Gastrocnemius medialis (tissue), 4 donors: ENCODE measurements around the gene ADD2. TPM values are rescaled to one million over a fixed set of nuclear protein-coding genes. Genes with fewer than 3 reads are reported as not detected.

ENCODE experiments used
- ATAC-seq, 2 donors: fragments of 150-250 bp; one replicate each; pipeline ENCODE4 v1.9.1; 2016
- DNase-seq, 2 donors: peaks; one replicate each; pipeline ENCODE4 v3.0.0-alpha.2; 2019
- H3K27ac ChIP-seq, 4 donors: fragments of 200-600 bp; sonication (generic); 1 replicate in 1 of 4; 2 replicates in 3 of 4; pipeline ENCODE4 v1.5.1; 2016 to 2018; ENCODE audit warnings: mild to moderate bottlenecking in 2 of 4, moderate library complexity in 1 of 4
- H3K27me3 ChIP-seq, 3 donors: fragments of 200-600 bp; sonication (generic) in 2 of 3; 1 replicate in 1 of 3; 2 replicates in 2 of 3; pipeline versions ENCODE4 v1.5.1 to v1.6.0; 2016 to 2019; ENCODE audit warnings: mild to moderate bottlenecking in 1 of 3, moderate library complexity in 1 of 3
- H3K36me3 ChIP-seq, 2 donors: fragments of 200-600 bp; sonication (generic) in 1 of 2; one replicate each; pipeline ENCODE4 v1.5.1; 2017 to 2018
- H3K4me1 ChIP-seq, 2 donors: fragments of 200-600 bp; sonication (generic) in 1 of 2; one replicate each; pipeline ENCODE4 v1.5.1; 2016 to 2017; ENCODE audit warnings: mild to moderate bottlenecking in 2 of 2
- H3K4me3 ChIP-seq, 4 donors: fragments of 200-600 bp; sonication (generic) in 3 of 4; 1 replicate in 1 of 4; 2 replicates in 3 of 4; pipeline ENCODE4 v1.5.1; 2016 to 2019; ENCODE audit warnings: mild to moderate bottlenecking in 2 of 4
- H3K9me3 ChIP-seq, 3 donors: fragments of 200-600 bp; sonication (generic) in 2 of 3; 1 replicate in 1 of 3; 2 replicates in 2 of 3; pipeline ENCODE4 v1.5.1; 2016 to 2019
- CTCF ChIP-seq, 5 experiments: fragments of 450-650 bp in 3 of 5; fragments of 200-600 bp in 2 of 5; sonication (generic) in 2 of 5; IDR thresholded peaks in 4 of 5; conservative IDR thresholded peaks in 1 of 5; 1 replicate in 4 of 5; 2 replicates in 1 of 5; pipeline ENCODE4 v1.5.1; 2016 to 2019; ENCODE audit warnings: antibody characterized with exemption in 5 of 5, mild to moderate bottlenecking in 3 of 5, moderate library complexity in 3 of 5
- POLR2A ChIP-seq, 2 donors: fragments of 450-650 bp; IDR thresholded peaks; one replicate each; pipeline ENCODE4 v1.6.1; 2017; ENCODE audit warnings: antibody characterized with exemption in 2 of 2, mild to moderate bottlenecking in 2 of 2, moderate library complexity in 2 of 2
- in situ Hi-C, 4 donors: fragments of 200-750 bp; cut with MboI; loops; one replicate each; pipeline versions ENCODE4 v1.15.0 to v1.8.0; 2017; ENCODE audit warnings: low sequenced_read_pairs in 4 of 4
- intact Hi-C: fragments of 100-400 bp; cut with DNase I; formaldehyde crosslinking; loops from one replicate; pipeline ENCODE4 v1.15.1; 2023; ENCODE audit warnings: low total_unique reads
- total RNA-seq, 4 donors: library from RNA; depleted of rRNA; stranded (reverse); fragments of >200 nt; gene quantifications; one replicate each; pipeline versions ENCODE4 v1.1.0 to v1.2.3, GENCODE V29; 2016

ADD2 gene
- total RNA-seq, 4 donors from 2014 or later = 0.20 to 0.75 (median 0.48) TPM

DNA sequence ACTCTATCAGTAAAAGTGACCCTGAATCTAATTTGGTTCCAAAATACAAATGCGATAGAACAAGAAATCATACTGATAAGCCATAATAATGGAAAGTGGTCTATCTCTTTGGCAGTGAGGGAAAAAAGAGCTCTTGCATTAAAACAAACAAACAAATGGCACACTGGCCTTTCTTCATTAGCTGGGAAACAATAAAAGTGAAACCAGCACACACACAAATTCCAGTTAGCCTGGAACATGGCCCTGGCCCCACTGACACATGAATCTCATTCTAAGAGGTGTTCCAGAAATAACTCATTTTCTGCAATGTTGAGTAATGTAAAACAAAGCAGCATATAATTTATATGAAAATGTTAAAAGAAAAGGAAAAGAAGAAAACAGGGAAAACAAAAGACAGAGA, 135.0 kb downstream of the ADD2 start:
- Histone ChIP-seq H3K4me3 (no peak overlapping the region), H3K27me3 (no peaks in the 10 kb centered on the region), H3K27ac (no peak overlapping the region), H3K9me3 (no peaks in the 10 kb centered on the region), H3K36me3 (no peaks in the 10 kb centered on the region), H3K4me1 (no peaks in the 10 kb centered on the region)
- intact Hi-C loops (no loop called here), in situ Hi-C loops (loop anchor here in 2 of 4 donors (25.0 kb wide), 1 partner anchor 296 kb away; no protein-coding TSS in a partner anchor)
- DNase-seq (no peak), ATAC-seq (no peak)
- TF ChIP-seq CTCF (IDR thresholded peaks at IDR 0.05 in 4 of 5, conservative IDR thresholded peaks at IDR 0.05 in 1 of 5) (no peak), POLR2A (IDR thresholded peaks at IDR 0.05) (no peak)

DNA sequence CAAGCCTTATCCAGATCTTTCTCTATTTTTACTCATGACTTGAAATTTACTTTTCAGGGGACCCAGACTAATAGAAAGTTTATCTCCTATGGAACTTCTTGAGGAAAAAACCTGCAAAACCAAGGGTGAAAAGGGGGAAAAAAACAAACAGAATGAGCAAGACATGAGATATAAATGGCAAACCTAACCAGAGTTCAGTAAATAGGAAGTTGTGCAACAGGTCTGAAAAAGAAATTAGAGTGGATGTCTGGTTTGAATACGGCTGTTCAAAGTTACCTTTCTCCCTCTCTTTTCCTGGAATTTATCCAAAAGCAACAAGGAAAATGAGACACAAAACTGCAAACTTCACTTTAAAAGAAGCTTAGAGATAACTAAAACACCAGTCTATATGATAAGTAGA, 135.6 kb downstream of the ADD2 start:
- in situ Hi-C loops = loop anchor here in 2 of 4 donors (25.0 kb wide), 1 partner anchor 295 kb away; no protein-coding TSS in a partner anchor

GRCh38 chr2:70630761-70631160, 137.2 kb downstream of the ADD2 start:
- intact Hi-C loops (no loop called here), in situ Hi-C loops (loop anchor here in 2 of 4 donors (25.0 kb wide), 1 partner anchor 293 kb away; no protein-coding TSS in a partner anchor)
- ATAC-seq = no peak
- no peaks in the 10 kb centered on the region for H3K27me3 ChIP-seq
- DNase-seq = no peak
- no peak overlapping the region for H3K4me3 ChIP-seq
- H3K36me3 ChIP-seq = no peaks in the 10 kb centered on the region
- TF ChIP-seq CTCF (IDR thresholded peaks at IDR 0.05 in 4 of 5, conservative IDR thresholded peaks at IDR 0.05 in 1 of 5) = no peak
- TF ChIP-seq POLR2A (IDR thresholded peaks at IDR 0.05) = no peak
- no peaks in the 10 kb centered on the region for H3K9me3 ChIP-seq
- no peak overlapping the region for H3K27ac ChIP-seq
- no peaks in the 10 kb centered on the region for H3K4me1 ChIP-seq

More for the DNA sequence above, 135.6 kb downstream of the ADD2 start:
- Histone ChIP-seq H3K27me3 (no peaks in the 10 kb centered on the region), H3K27ac (no peak overlapping the region), H3K4me3 (no peak overlapping the region), H3K4me1 (no peaks in the 10 kb centered on the region), H3K9me3 (no peaks in the 10 kb centered on the region), H3K36me3 (no peaks in the 10 kb centered on the region)
- no peak for TF ChIP-seq CTCF (IDR thresholded peaks at IDR 0.05 in 4 of 5, conservative IDR thresholded peaks at IDR 0.05 in 1 of 5)
- TF ChIP-seq POLR2A (IDR thresholded peaks at IDR 0.05) = no peak
- ATAC-seq = no peak
- intact Hi-C loops = no loop called here
- no peak for DNase-seq

DNA sequence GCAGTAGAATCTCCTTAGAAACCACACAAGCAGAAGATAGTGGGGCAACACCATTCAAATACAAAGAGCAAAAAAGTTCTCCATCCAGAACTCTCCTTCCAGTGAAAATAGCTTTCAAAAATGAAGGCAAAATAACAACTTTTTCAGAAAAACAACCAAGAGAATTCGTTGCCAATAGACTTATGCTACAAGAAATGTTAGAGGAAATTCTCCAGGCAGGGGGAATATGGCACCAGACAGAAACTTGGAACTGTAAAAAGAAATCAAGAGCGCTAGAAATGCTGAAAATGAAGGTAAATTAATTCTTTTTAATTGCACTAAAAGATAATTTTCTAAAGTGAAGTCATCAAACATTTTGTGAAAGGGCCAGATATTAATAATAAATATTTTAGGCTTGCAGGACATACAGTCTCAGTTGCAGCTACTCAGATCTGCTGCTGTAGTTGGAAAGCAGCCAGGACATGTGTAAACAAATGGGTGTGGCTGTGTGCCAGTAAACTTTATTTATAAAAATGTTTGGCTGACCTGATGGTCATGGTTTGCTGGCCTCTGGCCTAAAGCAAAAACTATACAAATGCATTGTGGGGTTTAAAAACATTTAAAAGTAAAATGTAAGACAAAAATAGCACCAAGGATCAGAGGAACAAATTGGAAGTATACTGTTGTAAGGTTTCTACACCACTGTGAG, 140.6 kb downstream of the ADD2 start:
- no peaks in the 10 kb centered on the region for H3K27me3 ChIP-seq
- no peaks in the 10 kb centered on the region for H3K9me3 ChIP-seq
- no peak overlapping the region for H3K4me3 ChIP-seq
- intact Hi-C loops (no loop called here), in situ Hi-C loops (loop anchor here in 2 of 4 donors (25.0 kb wide), 1 partner anchor 290 kb away; no protein-coding TSS in a partner anchor)
- H3K27ac ChIP-seq = no peak overlapping the region
- no peaks in the 10 kb centered on the region for H3K36me3 ChIP-seq
- ATAC-seq = no peak
- H3K4me1 ChIP-seq = no peaks in the 10 kb centered on the region
- no peak for DNase-seq
- TF ChIP-seq CTCF (IDR thresholded peaks at IDR 0.05 in 4 of 5, conservative IDR thresholded peaks at IDR 0.05 in 1 of 5) (no peak), POLR2A (IDR thresholded peaks at IDR 0.05) (no peak)
